GM19240 (cell line): ENCODE results near the gene ABCA3.
"Not testable (repeated sequence)": the region's sequence is repeated elsewhere in the genome, so short reads cannot be mapped to it uniquely, and the experiment has no call there.

Experiments used
- DNase-seq: peaks from one replicate; pipeline ENCODE4 v3.0.0; 2011; ENCODE audit warnings: low spot score; ENCODE audit not compliant: insufficient read length

ABCA3 gene

DNA sequence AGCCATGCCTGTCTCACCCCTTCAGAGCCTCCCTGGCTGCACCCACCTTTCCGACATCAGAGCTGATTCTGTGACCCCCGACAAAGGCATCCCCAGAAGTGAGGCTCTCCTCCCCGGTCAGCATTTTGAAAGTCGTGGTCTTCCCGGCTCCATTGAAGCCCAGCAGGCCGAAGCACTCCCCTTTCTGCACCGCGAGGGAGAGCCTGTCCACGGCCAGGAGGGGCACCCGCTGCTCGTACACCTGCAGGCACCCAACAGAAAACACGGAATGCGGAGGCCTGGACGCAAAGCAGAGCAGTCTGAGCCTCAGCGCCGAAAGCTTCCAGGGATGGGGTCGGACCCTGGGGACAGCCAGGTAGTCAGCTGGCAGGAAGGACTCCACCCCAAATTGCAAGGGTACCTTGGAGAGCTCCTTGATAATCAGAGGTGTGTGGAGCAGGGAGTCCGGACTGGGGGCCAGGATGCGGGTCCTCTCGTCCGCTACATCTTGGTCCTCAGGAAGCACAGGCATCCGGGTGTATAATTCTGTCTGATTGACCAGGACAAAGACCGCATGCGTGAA lies 59.5 kb downstream of the ABCA3 start:
- DNase-seq: no peak

DNA sequence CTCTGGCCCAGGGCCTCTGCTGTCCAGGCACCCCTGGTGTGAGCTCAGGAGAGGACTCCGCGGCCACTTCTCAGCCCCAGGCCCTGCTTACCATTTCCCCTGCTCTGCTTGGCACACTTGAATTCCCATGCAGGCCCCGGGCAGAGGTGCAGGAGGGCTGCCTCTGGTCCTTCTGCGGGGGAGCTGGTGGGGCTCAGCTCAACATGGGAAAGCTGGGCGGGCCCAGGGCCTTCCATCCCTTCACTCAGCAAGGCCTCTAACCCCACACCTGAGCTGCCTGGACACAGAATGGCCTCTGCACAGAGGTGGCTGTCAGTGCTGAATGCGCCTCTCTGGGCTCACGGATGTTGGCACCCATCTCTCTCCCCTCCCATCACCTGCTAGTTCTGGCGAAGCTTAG lies 60.1 kb downstream of the ABCA3 start:
- no peak for DNase-seq

DNA sequence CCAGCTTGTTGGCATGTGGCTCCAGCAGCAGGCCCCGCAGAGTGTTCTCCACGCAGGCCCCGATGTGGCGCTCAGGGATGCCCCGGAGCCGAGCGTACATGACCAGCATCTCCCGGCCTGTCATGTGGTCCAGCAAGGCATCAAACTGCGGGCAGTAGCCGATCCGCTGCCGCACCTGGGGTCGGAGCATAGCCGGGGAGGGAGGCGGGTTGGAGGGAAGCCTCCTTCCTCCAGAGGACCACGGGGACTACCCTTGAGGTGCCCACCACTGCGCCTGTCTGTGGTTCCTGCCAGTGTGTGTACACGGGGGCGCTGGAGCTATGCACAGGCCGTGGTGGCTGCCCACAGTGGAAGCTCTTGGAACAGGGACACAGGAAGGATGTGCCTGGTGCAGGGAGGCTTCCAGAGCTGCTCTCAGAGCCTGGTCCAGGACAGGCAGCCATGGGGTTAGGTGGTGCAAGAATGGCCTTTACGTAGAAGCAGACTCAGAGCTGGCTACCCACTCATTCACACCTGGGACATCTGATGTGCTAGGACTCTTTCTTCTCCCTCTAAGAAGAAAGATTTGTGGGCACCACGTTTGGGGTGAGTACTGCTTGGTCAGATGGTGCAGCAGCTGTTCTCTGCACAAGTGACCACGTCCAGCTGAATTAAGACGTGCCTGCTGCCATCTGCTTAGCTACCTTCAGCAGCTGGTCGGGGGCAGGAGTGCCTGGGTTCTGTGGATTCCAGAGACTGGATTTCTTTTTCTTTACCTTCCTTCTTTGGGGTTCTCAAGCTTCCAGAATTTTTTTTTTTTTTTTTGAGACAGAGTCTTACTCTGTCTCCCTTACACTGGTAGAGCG lies 61.4 kb downstream of the ABCA3 start:
- DNase-seq: no peak

DNA sequence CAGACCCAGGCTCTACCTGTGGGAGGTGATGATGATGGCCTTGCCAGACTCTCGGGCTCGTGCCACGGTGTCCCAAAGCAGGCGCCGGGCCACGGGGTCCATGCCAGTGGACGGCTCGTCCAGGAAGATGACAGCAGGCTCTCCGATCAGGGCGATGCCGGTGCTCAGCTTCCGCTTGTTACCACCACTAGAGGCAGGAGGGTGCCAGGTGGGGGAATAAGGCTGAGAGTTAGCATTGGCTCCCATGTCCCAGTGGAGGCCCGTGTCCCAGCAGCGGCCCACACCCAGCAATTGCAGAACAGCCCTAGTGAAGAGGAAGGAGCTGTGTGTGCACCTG lies 62.3 kb downstream of the ABCA3 start:
- DNase-seq: no peak

DNA sequence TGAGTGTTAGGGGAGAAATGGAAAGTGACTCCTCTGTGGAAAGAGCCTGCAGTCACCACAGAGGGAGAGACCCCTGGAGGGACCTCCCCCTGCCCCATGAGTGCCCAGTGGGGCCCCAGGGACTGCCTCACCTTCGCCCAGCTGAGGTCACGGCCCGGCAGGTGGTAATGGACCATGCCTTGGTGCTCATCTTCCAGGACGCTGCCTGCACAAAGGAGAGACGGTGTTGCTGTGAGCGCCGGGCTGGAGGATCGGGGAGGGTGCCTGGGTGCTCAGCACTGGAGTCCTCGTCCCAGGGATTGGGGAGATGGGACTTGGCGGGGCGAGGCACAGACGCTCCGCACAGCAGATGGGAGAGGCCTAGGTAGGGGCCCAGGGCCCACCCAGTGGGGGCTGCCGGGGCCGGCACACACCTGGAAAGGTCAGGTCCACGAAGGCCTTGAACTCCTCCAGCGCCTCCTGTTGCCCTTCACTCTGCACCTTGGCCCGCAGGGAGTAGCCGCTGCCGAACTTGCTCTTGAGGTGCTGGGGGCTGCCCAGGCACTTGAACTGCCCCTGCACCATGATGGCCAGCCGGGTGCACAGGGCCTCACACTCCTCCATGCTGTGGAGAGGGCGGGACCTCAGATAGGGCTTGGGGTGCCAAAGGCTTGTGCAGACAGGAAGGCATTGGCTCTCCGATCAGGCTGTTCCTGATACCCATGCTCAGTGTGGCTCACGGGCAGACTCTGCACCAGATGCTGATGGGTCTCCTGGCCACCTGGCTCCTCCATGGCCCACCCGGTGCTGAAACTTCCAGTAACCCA lies 62.9 kb downstream of the ABCA3 start:
- no peak for DNase-seq

DNA sequence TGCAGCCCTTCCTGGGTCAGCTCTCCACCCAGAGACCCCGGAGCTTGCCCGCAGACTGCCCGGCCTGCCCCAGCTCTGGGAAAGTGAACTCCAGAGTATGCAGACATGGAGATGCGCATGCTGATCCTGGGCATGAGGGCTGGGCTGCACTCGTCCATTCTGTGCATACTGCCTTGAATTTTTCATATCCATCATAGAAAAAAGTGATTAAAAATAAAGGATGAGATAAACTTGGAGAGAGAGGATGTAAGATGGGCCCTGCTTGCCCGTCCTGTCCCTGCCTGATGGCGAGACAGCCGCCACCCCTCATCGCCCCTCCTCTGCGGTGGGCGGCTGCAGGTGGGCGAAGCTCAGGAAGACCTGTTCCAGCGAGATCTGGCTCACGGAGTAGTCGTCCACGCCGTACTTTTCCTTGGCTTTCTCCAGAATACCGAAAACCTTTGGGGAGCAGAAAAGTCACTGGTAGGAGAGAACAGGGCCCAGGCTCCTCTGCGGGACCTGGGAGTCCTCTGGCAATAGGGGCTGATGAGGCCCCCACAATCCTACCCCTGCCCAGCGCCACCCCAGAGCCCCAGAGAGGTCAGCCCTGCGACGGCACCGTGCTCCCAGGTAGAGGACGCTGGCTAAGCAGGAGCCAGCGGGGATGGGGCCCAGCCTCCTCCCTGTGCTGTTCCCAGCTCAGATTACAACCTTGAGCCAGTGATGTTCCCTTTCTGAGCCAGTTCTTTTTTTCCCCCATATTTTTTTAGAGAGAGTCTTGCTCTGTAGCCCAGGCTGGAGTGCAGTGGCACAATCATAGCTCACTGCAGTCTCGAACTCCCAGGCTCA lies 63.9 kb downstream of the ABCA3 start:
- DNase-seq: no peak

DNA sequence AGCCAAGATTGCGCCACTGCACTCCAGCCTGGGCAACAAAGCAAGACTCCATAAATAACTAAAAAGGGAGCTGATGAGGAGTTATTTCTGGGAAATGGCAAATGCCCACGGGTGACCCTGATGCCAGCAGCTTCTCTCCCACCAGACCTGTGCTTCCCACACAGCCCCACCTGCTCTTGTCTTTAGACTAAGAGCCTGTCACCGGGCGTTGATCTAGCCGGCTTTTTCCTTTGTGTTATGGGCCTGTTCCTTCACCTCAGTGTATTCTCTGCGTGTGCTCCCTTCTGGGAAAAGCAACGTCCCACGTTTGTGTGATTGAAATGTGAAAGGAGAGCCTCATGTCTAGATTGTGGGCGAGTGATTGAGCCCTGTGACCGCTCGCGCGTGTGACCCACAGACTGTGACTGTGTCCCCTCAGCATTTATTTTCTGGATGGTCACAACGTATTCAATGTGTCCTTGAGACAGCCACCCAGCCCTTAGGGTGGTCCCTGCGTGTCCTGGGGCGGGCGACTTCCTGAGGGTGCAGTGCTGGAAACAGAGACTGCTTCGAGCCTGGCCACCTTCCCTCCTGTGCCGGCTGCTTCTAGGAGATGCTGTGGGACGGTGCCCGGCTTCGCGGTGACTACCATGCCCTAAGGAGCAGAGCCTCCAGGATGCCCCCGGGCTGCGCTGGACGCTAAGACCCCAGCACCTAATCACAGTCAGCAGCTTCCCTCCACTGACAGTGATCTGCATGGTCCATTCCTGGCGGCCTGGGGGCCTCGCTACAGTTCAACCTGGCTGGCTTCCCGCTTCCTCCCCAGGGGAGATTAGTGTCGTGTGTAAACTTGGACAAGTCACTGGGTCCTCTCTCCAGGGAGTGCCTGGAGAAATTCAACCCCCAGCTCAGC lies 64.8 kb downstream of the ABCA3 start:
- DNase-seq: no peak

DNA sequence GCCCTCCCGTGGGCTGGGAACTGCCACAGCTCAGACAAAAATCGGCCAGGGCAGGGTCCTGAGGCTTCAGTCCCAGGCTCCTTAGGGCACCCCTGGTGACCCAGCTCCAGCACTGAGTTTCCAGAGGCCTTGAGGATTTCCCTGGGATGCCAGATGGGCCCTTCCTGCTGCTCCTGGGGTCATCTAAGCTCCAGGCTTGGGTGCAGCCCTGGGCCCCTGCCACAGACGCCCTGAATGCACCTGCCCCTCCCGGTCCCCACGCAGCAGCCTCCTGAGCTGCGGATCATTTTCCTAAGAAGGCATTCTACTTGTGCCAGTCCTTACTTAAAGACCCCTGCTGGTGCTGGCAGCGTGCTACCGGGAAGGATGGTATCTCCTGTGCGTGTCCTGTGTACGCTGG lies 66.6 kb downstream of the ABCA3 start:
- no peak for DNase-seq

DNA sequence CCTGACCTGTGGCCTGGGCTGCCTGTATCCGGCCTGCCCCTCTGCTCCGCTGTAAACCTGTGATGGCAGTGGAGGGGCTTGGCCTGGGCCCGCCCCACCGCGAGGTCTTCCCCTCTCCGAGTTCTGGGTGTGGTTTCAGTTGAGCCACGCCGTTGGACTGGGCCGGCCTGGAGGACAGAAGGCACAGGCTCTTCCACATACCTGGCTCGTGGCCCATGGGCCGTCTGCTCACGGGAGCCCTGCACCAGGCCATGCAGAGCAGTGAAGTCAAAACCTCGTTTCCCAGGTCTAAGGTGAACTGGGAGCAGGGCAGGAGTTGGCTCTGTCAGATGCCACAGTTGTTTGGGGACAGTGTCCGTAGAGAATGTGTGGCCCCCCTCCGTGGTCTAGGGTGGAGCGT lies 67.0 kb downstream of the ABCA3 start:
- no peak for DNase-seq

DNA sequence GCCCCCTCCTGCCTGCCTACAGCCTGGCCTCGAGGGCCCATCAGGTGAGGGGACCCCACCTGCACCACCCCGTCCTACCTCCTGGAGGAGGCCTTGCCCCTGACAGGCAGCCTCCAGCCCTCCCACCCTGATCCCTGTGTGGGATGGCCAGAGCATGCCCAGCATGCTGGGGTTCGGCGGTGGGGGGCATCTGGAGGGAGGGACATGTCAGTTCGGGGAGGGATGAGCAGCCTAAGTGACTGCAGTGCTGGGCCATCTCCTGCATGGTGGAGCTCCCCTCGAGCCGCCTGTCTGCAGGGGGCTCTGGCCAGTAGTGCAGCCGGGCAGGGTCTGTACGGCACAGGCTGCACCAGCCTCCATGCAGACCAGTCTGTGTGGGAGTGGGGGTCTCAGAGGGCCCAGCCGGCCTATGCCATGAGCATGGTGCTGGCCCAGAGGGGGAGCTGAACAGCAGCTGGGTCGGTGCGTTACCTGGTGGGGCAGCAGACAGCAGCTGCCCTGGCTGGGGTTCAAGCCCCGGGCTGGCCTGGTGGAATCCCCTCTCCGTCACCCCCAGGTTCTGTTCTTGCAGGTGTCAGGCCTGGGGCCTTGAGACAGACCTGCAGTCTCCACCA lies 68.6 kb downstream of the ABCA3 start:
- DNase-seq: no peak

DNA sequence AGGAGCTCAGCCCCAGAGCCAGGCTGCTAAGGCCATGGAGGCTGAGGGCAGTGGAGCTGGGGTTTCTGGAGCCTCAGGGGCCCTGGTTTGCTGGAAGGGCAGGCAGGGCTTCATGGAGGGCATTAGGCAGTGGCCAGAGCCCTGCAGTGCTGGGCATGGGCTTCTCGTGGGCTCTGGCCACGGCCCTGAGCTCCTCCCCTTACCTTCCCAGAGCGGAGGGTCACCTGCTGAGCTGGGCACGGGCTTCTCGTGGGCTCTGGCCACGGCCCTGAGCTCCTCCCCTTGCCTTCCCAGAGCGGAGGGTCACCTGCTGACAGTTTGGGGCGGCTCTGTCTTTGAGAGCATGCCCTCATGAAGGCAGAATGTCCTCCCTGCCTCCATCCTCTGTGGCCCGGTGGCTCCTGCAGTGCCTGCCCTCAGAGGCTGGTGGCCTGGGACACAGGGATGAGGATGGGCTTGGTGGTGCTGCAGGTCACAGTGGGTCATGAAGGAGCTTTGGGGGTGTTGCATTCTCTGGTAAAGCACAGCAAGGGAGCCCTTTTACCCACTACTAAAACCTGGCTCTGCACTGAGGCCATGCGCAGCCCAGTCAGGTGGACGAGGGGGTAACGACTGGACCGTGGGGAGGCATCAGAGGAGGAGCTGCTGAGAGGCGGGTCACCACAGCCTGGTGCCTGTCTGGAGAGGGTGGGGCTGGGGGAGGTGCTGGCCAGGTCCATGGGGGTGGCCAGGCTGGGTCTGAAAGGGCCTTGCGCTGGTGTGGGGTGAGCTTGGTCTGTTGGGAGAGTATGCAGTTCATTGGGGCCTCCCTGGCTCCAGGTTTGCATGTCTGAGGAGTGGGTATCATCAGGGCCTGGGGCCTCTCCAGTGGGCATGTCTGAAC lies 69.7 kb downstream of the ABCA3 start:
- no peak for DNase-seq

DNA sequence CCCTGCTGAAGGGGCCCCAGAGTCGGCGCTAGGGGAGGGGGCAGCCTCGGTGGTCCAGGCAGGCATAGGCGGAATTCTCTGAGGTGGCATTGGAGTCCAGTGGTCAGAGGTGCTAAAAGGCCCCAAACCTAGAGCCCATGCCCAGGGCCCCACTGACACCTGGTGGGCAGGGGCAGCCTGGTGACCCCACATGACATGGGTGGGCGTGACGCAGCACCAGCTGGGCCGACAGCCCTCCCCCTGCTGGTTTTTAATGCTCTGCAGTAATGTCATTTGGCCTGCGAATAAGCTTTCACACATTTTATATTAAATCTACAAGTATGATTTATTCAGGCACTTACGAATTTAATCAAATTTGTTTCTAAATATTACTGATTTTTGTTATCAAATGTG lies 70.5 kb downstream of the ABCA3 start:
- no peak for DNase-seq

DNA sequence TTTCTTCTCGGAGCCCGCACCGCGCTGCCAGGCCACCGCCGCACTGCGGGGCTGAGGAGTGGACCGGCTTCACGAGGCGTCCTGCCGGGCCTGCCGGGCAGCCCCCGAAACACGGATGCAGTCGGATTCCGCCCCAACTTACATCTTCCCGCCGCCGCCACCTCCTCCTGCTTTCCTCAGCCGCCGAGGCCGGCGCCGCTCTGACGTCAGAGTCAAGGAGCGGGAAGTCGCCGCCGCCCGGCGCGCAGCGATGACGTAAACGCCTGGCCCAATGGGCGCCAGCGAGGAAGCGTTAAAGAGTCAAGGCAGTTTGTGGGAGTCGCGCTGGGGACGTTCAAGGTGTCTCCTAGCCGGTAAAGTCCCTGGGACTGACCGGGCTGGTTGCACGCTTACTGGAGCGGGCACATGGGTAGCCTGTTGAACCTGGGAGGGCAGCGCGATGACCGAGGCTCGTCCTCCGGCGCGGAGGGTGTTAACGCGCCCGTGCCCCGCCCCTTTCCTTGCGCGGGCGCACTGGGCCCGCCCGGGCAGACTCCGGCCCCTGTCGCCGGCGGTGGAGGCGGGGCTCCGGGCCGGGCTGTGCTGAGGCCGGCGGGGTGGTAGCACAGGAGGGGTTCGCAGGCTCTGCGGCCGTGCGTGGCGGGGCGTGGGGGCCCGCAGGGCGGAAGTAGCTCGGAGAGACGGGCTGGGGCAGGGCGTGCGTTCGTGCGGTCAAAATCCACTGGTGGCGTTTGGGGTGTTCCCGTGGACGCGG lies 72.4 kb downstream of the ABCA3 start, which contains the start of gene RNPS1:
Gene RNPS1 (minus strand): TSS at position 214 of the 754 bp plus-strand sequence. CDS start 3,483 bp downstream, outside the sequence.
- peak; percentile 99 for DNase-seq

DNA sequence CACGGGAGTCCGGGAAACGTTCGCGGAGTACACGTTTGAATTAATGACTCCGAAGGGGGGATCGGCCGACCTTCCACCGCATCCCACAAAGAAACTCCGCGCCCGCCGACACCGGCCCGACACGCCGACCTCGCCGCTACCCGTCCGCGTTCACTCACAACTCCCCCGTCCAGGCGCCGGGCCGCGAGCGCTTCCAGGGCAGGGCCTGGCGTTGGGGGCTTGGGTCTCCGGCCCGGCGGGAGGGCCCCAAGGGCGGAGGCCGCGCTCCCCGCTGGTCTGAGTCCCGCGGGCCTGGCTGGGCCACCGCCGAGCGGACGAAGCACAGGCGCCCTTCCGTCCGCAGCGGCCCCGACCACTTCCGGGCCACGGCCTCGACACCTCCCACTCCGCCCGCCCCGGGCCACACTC lies 73.0 kb downstream of the ABCA3 start:
- DNase-seq: peak; percentile 36

DNA sequence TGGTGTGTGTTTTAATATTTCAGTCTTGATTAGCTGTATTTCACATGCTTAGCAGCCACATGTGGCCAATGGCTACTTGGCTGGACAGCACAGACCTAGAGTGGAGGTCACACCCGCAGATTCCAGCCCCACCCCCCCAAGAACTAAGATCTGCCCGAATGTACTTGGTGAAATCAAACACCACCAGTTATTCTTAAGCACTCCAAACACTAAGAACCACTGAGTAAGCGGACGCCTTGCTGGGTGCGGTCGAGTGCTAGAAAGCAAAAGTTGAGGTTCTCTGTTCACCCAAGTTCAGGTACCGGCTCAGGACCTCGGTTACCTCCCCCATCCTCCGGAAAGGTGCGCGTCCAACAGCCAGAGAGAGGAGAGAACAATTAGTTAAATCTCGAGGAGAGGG lies 73.6 kb downstream of the ABCA3 start:
- not testable (repeated sequence) for DNase-seq

DNA sequence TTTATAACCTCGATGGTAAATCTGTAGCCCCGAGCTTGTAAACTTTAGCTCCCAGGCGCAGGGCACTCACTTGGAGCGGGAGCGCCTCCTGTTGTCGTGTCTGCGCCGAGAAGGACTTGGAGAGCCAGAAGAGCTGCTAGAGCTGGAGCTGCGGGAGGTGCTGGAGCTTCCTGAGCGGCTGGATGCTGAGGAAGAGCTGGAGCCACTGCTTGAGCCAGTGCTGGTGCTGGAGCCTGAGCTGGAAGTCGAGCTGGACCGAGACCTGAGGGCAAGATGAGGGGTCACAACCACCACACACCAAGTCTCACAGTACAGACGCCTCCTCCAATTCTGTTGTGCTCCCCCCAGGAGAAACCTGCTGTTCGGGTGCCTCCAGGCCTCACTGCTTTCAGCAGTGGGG lies 77.5 kb downstream of the ABCA3 start:
- not testable (repeated sequence) for DNase-seq

DNA sequence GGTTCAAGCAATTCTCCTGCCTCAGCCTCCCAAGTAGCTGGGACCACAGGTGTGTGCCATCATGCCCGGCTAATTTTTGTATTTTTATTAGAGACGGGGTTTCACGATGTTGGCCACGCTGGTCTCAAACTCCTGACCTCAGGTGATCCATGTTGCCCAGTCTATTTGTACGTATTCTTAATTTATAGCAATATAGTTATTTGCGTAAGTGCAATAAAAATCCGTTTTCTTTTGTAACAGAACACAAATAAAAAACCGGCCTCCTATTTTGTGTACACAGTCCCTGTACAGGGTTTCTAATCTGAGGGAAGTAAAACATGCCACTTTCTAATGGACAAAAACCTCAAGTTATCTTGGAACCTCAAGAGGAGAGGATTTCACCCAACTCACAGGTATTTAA lies 80.3 kb downstream of the ABCA3 start:
- no peak for DNase-seq

DNA sequence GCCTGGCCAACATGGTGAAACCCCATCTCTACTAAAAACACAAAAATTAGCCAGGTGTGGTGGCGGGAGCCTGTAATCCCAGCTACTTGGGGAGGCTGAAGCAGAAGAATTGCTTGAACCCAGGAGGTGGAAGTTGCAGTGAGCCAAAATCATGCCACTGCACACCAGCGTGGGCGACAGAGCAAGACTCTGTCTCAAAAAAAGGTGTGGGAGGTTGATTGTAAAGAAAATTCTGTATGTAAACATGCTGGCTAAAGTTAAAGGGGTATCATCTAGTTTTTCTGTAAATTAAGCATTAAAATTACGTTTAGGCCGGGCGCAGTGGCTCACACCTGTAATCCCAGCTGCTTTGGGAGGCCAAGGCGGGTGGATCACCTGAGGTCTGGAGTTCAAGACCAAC lies 82.0 kb downstream of the ABCA3 start:
- not testable (repeated sequence) for DNase-seq
